Neural progenitor cell (in vitro differentiated cells): ENCODE measurements around the gene CABP4.

Experiments used
- CTCF ChIP-seq: fragments of 200-600 bp; sonication (generic); IDR thresholded peaks from 2 replicates; pipeline ENCODE4 v1.5.1; 2017; ENCODE audit warnings: antibody characterized with exemption, mild to moderate bottlenecking
- EZH2 ChIP-seq: fragments of 200-600 bp; sonication (generic); IDR thresholded peaks from 2 replicates; pipeline ENCODE4 v1.6.1; 2017; ENCODE audit warnings: antibody characterized with exemption, mild to moderate bottlenecking, moderate library complexity
- EZH2phosphoT487 ChIP-seq: fragments of 200-600 bp; sonication (generic); IDR thresholded peaks from 2 replicates; pipeline ENCODE4 v1.6.1; 2017; ENCODE audit warnings: antibody characterized with exemption

- TF ChIP-seq CTCF, result no peak
- TF ChIP-seq EZH2, result no peak
- no peak for TF ChIP-seq EZH2phosphoT487
Measured at GRCh38 chr11:67432655-67433349, 22.4 kb upstream of the CABP4 start.
